ENCODE measurements around the gene MED12L.

MED12L gene

DNA sequence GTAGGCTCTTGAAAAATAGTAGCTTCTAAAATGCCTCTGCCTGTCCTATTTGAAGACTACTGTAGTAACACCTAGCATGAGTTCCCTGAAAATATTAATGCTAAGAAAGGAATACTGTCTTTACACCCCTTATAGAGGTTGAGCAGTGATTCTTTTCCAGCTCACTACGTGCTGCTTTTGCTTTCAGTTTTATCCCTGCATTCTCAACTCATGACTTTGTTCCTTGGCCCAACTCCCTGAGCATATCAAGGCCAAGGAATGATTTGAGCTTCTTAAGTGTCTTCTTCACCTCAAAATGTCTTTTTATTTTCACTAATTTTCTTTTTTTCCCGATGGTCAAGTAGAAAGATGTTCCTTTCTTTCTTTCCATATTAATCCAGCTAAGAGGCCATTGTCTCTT is 260.4 kb downstream of the MED12L start:
- TF ChIP-seq ZNF155 (tag by site-specific recombination; IDR thresholded peaks at IDR 0.05) (no peak), ZNF585B (tag by site-specific recombination; IDR thresholded peaks at IDR 0.05) (no peak), ZBTB8A (tag by site-specific recombination; IDR thresholded peaks at IDR 0.05) (no peak), KLF8 (tag by site-specific recombination; IDR thresholded peaks at IDR 0.05) (no peak), ZNF302 (tag by site-specific recombination; IDR thresholded peaks at IDR 0.05; ENCODE audit: low read depth) (no peak), BCL11B (tag by site-specific recombination; IDR thresholded peaks at IDR 0.05; ENCODE audit: low read depth) (no peak), ZNF221 (tag by site-specific recombination; IDR thresholded peaks at IDR 0.05; ENCODE audit: borderline replicate concordance) (no peak), REPIN1 (tag by site-specific recombination; IDR thresholded peaks at IDR 0.05; ENCODE audit: low read depth) (no peak), SP2 (tag by site-specific recombination; IDR thresholded peaks at IDR 0.05) (no peak), ZBTB21 (tag by site-specific recombination; IDR thresholded peaks at IDR 0.05) (no peak), ZNF561 (tag by site-specific recombination; IDR thresholded peaks at IDR 0.05; ENCODE audit: borderline replicate concordance) (no peak), ZNF169 (tag by site-specific recombination; IDR thresholded peaks at IDR 0.05) (no peak), ZNF548 (tag by site-specific recombination; IDR thresholded peaks at IDR 0.05) (no peak), ZNF596 (tag by site-specific recombination; IDR thresholded peaks at IDR 0.05) (no peak), ZNF701 (tag by site-specific recombination; IDR thresholded peaks at IDR 0.05) (no peak), EGR2 (tag by site-specific recombination; IDR thresholded peaks at IDR 0.05; ENCODE audit: low read depth) (no peak), KLF9 (tag by site-specific recombination; IDR thresholded peaks at IDR 0.05; ENCODE audit: low read depth) (no peak)
- TF ChIP-seq, protein P1, sequence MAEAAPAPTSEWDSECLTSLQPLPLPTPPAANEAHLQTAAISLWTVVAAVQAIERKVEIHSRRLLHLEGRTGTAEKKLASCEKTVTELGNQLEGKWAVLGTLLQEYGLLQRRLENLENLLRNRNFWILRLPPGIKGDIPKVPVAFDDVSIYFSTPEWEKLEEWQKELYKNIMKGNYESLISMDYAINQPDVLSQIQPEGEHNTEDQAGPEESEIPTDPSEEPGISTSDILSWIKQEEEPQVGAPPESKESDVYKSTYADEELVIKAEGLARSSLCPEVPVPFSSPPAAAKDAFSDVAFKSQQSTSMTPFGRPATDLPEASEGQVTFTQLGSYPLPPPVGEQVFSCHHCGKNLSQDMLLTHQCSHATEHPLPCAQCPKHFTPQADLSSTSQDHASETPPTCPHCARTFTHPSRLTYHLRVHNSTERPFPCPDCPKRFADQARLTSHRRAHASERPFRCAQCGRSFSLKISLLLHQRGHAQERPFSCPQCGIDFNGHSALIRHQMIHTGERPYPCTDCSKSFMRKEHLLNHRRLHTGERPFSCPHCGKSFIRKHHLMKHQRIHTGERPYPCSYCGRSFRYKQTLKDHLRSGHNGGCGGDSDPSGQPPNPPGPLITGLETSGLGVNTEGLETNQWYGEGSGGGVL (tag by site-specific recombination; IDR thresholded peaks at IDR 0.05): no peak
- Histone ChIP-seq H3K9me3 (ENCODE audit: control insufficient read depth, insufficient read depth, low read depth, low read length) (no peaks in the 10 kb centered on the region), H3K36me3 (ENCODE audit: control insufficient read depth in 2 of 2, insufficient read depth in 1 of 2, low read length in 2 of 2) (no peaks in the 10 kb centered on the region), H3K27ac (ENCODE audit: extremely low read depth, low read depth, low read length) (no peak overlapping the region), H3K4me1 (ENCODE audit: control insufficient read depth, insufficient read depth, low read length) (no peaks in the 10 kb centered on the region), H3K4me3 (ENCODE audit: low read depth, low read length) (no peak overlapping the region)
- ChIA-PET POLR2A (no interaction called here), CTCF (interaction anchor here (0.6 kb wide), 2 partner anchors 117 to 1043 kb away, joined by 3 to 5 read pairs; no protein-coding TSS in a partner anchor)

DNA sequence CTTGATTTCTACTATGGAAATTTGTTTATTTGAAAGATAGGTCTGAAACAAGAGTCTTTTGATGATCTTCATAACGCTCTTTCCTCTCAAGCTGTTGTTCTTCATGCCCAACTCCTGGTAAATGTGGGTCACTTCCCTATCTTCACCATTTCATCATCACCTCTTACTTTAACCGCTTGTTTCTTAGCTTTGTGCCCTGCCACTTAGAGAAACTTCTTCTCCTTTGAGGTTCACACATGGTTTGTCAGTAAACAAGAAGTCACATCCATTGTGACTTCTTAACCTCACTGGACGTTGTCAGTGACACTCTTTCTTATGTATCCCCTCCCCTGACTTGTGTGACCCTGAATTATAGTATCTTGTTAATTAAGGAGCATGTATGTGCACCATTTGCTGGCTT is 260.8 kb downstream of the MED12L start:
- TF ChIP-seq, protein P2, sequence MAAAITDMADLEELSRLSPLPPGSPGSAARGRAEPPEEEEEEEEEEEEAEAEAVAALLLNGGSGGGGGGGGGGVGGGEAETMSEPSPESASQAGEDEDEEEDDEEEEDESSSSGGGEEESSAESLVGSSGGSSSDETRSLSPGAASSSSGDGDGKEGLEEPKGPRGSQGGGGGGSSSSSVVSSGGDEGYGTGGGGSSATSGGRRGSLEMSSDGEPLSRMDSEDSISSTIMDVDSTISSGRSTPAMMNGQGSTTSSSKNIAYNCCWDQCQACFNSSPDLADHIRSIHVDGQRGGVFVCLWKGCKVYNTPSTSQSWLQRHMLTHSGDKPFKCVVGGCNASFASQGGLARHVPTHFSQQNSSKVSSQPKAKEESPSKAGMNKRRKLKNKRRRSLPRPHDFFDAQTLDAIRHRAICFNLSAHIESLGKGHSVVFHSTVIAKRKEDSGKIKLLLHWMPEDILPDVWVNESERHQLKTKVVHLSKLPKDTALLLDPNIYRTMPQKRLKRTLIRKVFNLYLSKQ (tag by site-specific recombination; IDR thresholded peaks at IDR 0.05; ENCODE audit: borderline replicate concordance): no peak
- TF ChIP-seq, protein P3, sequence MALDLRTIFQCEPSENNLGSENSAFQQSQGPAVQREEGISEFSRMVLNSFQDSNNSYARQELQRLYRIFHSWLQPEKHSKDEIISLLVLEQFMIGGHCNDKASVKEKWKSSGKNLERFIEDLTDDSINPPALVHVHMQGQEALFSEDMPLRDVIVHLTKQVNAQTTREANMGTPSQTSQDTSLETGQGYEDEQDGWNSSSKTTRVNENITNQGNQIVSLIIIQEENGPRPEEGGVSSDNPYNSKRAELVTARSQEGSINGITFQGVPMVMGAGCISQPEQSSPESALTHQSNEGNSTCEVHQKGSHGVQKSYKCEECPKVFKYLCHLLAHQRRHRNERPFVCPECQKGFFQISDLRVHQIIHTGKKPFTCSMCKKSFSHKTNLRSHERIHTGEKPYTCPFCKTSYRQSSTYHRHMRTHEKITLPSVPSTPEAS (tag by site-specific recombination; IDR thresholded peaks at IDR 0.05): no peak
- TF ChIP-seq ZNF677 (tag by site-specific recombination; IDR thresholded peaks at IDR 0.05) (no peak), ZNF366 (tag by site-specific recombination; conservative IDR thresholded peaks at IDR 0.05) (no peak), ZNF654 (tag by site-specific recombination; IDR thresholded peaks at IDR 0.05; ENCODE audit: low read depth) (no peak), ZNF843 (tag by site-specific recombination; IDR thresholded peaks at IDR 0.05) (no peak), SCRT1 (tag by site-specific recombination; IDR thresholded peaks at IDR 0.05; ENCODE audit: borderline replicate concordance) (no peak)
- TF ChIP-seq, protein P4, sequence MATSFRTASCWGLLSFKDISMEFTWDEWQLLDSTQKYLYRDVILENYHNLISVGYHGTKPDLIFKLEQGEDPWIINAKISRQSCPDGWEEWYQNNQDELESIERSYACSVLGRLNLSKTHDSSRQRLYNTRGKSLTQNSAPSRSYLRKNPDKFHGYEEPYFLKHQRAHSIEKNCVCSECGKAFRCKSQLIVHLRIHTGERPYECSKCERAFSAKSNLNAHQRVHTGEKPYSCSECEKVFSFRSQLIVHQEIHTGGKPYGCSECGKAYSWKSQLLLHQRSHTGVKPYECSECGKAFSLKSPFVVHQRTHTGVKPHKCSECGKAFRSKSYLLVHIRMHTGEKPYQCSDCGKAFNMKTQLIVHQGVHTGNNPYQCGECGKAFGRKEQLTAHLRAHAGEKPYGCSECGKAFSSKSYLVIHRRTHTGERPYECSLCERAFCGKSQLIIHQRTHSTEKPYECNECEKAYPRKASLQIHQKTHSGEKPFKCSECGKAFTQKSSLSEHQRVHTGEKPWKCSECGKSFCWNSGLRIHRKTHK (tag by site-specific recombination; IDR thresholded peaks at IDR 0.05): no peak
- Histone ChIP-seq H3K27ac (ENCODE audit: extremely low read depth, low read depth, low read length) (no peak overlapping the region), H3K4me1 (ENCODE audit: control insufficient read depth, insufficient read depth, low read length) (no peaks in the 10 kb centered on the region), H3K36me3 (ENCODE audit: control insufficient read depth in 2 of 2, insufficient read depth in 1 of 2, low read length in 2 of 2) (no peaks in the 10 kb centered on the region), H3K4me3 (ENCODE audit: low read depth, low read length) (no peak overlapping the region), H3K9me3 (ENCODE audit: control insufficient read depth, insufficient read depth, low read depth, low read length) (no peaks in the 10 kb centered on the region)
- POLR2A ChIA-PET: no interaction called here
- CTCF ChIA-PET: interaction anchor here (0.6 to 0.7 kb wide), 3 partner anchors 17 to 1043 kb away, joined by 3 to 5 read pairs (median 3); partner anchors contain the start of gene P2RY13

Data from HEK293 (cell line).